Measurements from ENCODE around the gene ZSWIM3.
A peak's percentile ranks its signal among the peaks of the same experiment; 100 is the strongest.
"Not testable (repeated sequence)": the region's sequence is repeated elsewhere in the genome, so short reads cannot be mapped to it uniquely, and the experiment has no call there.

Gene ZSWIM3

DNA sequence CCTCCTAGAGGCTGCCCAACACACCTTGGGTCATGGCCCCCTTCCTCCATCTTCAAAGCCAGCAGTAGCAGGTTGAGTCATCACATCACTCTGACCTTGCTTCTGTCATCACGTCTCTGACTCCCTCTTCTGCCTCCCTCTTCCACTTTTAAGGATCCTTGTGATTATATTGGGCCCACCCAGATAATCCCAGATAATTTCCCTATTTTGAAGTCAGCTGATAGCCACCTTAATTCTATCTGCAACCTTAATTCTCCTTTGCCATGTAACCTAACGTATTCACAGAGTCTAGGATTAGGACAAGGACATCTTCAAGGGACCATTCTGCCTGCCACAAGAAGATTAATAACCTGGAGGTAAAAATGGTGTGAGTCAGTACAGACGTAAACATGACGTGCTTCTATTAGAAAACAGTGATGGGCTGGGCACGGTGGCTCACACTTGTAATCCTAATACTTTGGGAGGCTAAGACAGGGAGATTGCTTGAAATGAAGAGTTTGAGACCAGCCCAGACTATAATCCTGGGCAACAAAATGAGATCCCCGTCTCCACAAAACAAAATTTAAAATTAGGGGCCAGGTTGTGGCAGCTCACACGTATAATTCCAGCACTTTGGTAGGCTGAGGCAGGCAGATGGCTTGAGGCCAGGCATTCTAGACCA is 3.3 kb downstream of the ZSWIM3 start:
- no peak for DNase-seq (ENCODE audit: low read depth, low spot score)

DNA sequence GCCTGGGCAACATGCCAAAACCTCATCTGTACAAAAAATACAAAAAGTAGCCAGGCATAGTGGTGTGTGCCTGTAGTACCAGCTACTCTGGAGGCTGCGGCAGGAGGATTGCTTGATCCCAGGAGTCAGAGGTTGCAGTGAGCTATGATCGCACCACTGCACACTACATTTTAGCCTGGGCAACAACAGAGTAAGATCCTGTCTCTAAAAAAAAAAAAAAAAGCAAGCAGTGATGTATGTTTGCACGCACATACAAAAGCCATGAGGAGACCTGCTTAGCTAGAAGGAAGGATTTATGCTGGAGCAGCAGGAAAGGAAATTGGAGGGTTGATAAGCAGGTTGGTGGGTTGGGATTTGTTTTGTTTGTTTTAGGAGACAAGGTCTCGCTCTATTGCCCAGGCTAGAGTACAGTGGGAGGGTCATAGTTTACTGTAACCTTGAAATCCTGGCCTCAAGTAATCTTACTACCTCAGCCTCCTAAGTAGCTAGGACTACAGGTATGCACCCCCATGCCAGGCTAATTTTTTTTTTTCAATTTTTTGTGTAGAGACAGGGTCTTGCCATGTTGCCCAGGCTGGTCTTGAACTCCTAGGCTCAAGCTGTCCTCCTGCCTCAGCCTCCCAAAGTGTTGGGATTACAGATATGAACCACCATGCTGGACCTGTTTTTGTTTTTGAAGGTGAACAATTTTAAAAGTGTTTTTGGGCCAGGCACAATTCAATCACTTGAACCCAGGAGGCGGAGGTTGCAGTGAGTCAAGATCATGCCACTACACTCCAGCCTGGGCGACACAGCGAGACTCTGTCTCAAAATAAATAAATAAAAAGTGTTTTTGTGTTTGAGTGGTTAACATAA is 4.0 kb downstream of the ZSWIM3 start:
- DNase-seq (ENCODE audit: low read depth, low spot score): no peak

DNA sequence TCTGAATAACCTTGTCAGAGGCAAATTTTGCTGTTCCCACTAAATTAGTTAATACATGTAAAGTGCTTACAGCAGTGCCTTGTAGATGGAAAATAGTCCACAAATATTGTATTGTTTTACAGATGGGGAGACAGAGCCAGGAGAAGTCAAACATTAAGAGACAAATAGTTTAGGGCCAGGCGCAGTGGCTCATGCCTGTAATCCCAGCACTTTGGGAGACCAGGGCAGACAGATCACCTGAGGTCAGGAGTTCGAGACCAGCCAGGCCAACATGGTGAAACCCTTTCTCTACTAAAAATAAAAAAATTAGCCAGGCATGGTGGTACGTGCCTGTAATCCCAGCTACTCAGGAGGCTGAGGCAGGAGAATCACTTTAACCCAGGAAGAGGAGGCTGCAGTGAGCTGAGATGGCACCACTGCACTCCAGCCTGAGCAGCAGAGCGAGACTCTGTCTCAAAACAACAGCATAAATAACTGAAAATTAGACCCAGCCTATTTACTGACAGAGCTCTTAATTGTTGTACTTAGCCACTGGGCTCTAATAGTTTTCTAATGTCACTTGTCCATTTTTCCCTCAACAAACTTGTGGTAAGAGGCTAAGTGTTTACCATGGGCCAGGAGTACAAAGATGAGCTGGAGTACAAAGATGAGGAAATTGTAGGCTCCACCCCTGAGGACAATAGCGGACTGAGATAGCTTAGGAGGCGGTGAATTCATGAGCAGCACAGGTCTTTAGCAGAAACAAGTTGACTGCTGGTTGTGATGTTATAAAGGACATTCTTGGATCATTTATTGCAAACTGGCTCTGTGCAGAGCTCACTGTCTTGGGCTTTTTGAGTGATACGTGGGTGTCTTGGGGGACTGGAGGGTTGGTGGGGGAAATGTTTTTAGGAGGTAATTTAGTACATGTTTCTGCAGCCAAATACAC is 6.4 kb downstream of the ZSWIM3 start:
- no peak for DNase-seq (ENCODE audit: low read depth, low spot score)

DNA sequence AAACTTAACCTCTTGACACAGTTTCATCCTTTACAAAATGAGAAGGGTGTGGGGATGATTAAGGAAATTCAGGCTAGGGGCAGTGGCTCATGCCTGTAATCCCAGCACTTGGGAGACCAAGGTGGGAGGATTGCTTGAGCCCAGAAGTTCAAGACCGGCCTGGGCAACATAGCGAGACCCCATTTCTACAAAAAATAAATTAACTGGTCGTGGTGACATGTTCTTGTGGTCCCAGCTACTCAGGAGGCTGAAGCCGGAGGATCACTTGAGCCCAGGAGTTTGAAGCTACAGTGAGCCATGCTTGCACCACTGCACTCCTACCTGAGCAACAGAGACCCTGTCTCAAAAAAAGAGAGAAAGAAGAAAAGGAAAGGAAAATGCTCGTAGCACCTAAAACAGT is 9.0 kb downstream of the ZSWIM3 start:
- DNase-seq (ENCODE audit: low read depth, low spot score): no peak

DNA sequence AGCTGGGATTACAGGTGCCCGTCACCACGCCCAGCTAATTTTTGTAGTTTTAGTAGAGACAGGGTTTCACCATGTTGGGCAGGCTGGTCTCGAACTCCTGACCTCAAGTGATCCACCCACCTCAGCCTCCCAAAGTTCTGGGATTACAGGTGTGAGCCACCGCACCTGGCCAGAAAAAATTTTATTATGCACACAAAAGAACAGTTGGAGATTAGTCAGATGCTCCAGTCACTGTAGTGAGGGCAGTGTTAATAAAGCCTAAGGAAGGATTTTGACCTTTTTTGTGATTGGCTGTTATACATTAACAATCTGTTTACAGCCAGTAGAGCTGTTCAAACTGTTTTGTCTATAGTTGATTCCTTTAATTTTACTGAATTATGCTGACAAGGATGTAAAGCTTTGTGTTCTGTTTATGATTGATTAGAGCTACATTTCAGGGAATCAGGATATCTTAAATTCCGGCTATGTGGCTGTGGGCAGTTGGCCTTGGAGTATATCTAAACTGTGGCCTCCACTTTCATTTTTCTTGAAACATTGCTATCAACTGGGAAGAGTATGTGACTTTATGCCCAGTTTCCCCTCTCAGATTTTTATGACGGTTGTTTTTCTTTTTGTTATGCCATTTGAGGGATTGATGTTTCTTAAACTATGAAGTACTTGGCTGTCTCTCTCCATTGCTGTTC is 9.9 kb downstream of the ZSWIM3 start:
- no peak for DNase-seq (ENCODE audit: low read depth, low spot score)

DNA sequence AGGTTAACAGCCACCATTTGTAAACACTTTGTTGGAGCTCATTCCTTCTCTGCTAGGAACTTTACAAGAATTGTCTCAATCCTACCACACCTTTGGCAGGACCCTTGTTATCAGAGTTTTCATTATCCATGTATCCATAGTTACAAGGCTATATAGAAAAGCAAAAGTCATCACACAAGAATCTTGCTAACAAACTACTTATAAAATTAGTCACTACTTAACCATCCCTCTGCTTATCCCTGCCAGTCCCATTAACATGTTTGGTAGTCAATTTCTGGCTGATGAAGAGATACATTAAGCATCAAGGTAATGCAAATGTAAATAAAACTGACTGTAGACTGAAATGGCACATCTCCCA is 10.4 kb downstream of the ZSWIM3 start:
- no peak for DNase-seq (ENCODE audit: low read depth, low spot score)

DNA sequence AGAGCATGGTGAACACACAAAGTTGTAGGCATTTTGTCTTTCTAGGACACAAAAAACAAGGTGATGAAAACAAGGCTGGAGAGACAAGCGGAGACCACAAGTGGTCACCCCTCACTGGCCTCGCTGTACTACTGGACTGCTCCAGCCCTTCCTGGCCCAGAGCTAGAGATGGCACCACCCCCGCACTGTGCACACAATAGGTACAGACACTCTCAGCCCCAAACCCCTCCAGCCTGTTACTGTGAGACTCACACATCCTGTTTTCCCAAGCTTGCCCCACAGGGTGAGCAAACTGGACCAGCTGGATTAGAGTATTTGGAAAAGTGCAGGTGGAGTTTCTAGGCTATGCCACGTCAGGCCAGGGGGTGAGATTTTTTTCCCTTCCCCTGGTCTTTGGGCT is 15.2 kb downstream of the ZSWIM3 start:
- DNase-seq (ENCODE audit: low read depth, low spot score): no peak

DNA sequence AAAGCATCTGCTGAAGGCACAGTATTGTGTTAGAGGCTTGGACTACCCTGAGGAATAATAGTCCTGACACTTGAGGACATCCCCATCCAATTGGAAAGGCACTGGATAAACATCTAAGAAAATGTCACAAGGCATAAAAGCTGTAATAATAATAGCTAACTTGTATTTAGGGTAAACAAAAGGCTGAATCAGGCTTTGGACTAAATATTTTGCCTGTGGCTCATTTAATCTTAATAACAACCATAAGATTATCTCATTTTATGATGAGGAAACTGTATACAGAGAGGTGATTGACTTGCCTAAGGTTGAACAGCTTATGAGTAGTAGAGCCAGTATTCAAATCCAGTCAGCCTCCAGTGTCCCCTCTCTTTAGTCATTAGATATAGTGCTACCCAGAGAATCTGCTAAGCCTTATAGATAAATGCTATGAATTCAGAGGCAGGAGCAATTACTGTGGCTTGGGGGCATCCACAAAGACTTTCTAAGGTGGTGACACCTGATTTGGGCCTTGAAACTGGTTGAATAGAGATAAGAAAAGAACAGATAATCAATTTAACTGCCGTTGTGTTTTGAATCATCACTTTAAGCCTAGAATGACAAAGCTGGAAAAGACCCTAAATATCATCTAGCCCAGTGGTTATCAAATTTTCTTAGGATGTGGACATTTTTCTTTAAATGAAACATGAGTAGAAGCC is 16.1 kb downstream of the ZSWIM3 start:
- DNase-seq (ENCODE audit: low read depth, low spot score): no peak

DNA sequence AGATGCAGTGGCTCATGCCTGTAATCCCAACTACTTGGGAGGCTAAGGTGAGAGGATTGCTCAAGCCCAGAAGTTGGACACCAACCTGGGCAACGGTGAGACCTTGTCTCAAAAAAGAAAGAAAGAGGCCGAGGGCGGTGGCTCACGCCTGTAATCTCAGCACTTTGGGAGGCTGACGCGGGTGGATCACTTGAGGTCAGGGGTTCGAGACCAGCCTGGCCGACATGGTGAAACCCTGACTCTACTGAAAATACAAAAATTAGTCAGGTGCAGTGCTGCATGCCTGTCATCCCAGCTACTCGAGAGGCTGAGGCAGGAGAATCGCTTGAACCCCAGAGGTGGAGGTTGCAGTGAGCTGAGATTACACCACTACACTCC is 16.7 kb downstream of the ZSWIM3 start:
- DNase-seq (ENCODE audit: low read depth, low spot score): not testable (repeated sequence)

DNA sequence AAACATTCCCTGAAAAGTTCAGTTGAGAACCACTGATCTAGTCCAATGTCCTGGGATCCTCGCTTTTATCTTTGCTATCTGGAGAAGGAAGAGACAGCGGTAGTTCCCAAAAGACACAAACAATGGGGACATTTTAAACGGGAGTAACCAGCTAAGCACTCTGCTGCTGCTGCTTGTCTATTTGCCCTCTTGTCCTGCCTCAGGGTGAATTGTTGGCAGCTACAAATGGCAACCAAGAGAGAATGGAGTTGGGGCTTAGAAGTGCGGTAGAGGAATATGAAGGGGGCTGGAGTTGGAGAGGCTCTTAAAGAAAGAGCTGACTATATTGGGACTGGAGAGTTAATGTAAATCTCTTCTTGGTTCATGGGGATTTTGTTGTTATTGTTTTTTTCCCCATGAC is 17.2 kb downstream of the ZSWIM3 start:
- DNase-seq (ENCODE audit: low read depth, low spot score): no peak

DNA sequence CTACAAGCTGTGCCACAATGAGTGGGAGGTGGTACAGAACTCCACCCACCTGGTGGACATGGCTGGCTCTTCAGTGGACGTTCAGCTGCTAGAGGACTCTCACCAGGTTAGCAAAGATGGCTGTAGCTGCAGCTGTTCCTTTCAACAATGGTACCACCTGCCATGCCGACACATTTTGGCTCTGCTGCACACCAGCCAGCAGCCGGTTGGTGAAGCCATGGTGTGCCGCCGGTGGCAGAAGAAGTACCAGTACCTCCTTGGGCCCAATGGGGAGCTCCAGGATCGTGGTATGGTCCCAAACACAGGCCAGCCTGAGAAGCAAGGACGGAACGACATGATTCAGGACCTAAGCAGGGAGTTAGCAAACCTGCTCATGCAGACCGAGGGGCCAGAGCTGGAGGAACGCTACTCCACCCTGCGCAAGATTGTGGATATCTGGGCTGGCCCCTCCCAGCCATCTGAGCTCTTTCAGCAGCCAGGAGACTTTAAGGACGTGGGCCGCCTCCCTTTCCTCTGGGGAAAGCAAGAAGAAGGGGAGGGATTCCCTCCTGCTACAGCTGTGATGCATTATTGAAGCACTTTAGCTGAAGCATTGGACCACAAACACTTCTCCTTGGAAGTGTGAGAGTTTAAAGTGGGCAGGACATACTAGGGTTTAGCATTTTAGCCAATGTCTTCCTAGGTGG is 20.8 kb downstream of the ZSWIM3 start:
- DNase-seq (ENCODE audit: low read depth, low spot score): no peak

DNA sequence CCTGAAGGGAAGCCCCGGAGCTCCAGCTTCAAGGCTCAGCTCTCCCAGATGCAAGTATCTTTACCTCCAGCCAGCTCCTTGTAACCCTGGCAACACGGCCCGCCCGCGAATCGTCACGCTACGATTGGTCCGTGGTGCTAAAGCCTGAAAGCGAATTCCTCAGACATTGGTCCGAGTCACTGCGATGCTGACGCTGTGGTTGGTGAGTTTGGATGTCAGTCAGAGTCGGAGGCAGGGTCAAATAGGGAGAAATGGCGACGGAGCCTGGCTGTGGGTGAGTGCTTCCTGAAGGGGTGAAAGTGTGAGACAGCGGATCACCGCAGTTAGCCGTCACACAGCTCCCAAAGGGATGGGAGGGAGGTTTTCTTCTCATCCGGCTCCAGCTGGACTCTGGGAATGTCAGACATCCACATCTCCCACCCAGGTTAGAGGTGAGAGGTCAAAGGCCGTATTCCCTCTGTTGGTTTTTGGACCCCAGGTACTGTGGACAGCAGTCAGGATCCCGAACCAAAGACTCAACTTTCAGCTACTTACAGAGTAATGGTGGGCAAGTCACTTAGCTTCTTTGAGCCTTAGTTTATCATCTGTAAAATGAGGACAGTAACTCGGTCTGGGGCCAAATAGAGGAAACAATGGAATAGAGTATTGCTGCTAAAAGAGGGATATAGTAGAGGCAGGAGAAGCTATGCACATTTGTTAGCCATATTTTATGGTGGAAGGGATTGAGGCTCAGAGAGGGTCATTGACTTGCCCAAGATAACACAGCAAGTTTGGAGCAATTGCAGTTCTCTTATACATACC is 23.8 kb downstream of the ZSWIM3 start, which contains the start of gene ZSWIM1:
Gene ZSWIM1, plus strand, starts transcription at position 240 of the 801 bp plus-strand sequence. CDS start 1,366 bp downstream, outside the sequence.
- peak; percentile 97 for DNase-seq (ENCODE audit: low read depth, low spot score)

DNA sequence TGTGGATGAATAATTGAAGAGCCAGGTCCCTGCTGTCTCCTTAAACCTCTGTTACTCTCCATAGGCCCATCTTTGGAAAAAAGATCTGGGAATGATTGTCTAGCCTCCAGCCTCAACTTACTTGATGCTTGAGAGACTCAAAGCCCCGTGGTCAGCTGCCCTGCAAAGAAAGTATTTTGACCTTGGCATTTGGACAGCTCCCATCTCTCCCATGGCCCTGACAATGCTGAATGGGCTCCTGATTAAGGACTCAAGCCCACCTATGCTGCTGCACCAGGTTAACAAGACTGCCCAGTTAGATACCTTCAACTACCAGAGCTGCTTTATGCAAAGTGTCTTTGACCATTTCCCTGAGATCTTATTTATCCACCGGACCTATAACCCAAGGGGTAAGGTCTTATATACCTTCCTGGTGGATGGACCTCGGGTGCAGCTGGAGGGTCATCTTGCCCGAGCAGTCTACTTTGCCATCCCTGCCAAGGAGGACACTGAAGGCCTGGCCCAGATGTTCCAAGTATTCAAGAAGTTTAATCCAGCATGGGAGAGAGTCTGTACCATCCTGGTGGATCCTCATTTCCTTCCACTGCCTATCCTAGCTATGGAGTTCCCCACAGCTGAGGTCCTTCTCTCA is 25.2 kb downstream of the ZSWIM3 start:
- no peak for DNase-seq (ENCODE audit: low read depth, low spot score)

DNA sequence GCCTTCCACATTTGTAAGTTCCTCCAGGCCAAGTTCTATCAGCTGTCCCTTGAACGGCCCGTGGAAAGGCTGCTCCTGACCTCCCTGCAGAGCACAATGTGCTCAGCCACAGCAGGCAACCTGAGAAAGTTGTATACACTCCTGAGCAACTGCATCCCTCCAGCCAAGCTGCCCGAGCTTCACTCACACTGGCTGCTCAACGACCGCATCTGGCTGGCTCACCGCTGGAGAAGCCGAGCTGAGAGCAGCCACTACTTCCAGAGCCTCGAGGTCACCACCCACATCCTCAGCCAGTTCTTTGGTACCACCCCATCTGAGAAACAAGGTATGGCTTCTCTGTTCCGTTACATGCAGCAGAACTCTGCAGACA is 25.7 kb downstream of the ZSWIM3 start:
- no peak for DNase-seq (ENCODE audit: low read depth, low spot score)

DNA sequence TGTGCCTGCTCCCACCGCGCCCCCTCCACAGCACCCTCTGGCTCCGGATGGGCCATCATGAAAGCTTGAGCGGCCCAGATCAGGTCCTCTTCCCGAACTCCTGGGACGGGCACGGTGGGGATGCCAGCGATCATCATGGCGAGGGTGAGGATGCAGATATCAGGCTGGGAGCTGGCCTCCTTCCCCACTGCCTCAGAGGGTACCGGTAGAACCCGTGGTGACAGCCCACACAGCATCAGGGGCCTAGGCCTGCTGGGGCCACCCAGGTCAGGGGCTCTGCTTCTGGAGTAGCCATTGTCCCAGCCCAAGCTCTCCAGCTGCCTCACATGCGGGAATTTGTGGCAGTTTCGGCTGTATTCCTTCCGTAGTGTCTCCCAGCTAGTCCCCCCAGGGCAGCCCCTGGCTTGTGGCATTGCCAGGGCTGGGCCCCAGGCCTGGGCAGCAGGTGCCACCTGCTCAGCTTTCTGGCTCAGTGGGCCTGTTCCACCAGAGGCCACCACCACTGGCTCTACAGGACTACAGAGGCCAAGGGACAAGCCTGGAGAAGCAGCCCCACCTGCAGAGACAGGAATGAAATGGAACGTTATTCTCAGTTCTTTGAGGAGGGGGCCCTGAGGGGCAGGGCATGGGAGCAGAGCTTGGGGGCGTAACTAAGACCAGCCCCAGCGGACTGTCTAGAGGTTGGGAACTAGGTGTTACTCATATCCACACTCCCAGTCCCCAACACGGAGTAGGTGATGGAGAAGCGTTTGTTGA is 29.4 kb downstream of the ZSWIM3 start:
- DNase-seq (ENCODE audit: low read depth, low spot score): no peak

DNA sequence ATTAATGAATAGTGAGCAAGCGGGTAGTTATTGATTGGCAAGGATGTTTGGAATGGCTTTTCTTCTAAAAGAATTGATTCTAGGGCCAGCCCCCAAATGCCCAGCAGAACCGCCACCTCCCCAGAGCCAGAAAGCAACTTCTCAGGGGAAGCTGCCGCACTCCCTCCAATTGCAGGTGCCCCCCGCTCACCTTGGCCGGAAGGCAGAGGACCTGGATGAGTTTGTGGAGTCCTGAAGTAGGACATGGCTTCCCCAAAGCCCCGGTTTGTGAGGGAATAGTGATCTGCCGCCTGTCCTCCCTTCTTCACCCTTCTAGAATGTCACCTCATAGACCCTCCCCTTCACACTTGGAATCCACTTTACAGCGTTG is 29.9 kb downstream of the ZSWIM3 start, which contains the start of gene SPATA25:
Gene SPATA25, minus strand, starts transcription at position 277 of the 370 bp plus-strand sequence. Its CDS starts 32 bp downstream, at position 245.
- DNase-seq (ENCODE audit: low read depth, low spot score): no peak

DNA sequence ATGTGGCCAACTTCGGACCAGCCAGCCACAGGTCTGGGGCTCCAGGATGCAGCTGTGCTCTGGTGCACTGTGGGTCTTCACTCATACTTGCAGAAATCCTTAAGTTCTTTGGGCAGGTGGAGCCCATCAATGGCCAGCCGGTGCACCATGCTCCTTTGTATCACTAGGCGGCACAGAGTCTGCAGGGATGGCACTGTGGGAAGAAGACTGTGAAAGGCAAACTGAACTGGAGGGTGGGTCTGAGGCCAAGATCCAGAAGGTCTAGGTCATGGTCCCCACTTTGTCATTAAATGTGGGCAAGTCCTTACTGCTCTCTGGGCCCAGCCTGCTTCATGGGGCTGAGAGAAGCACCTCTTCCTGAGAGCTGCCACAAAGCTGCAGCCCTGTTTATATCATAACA is 31.3 kb downstream of the ZSWIM3 start:
- DNase-seq (ENCODE audit: low read depth, low spot score): no peak

Data from activated naive CD8-positive, alpha-beta T cell treated with anti-CD3 and anti-CD28 coated beads, Interleukin-2, amount 50 U/mL, for 16 hours (primary cell).